ACHN (cell line): Measurements from ENCODE around the gene FABP2.
"Not testable (repeated sequence)": the region's sequence is repeated elsewhere in the genome, so short reads cannot be mapped to it uniquely, and the experiment has no call there.

Experiments used
- DNase-seq: peaks from one replicate; pipeline ENCODE4 v3.0.0-alpha.2; 2015
- in situ Hi-C: cut with HindIII; loops from 2 replicates; pipeline ENCODE4 v1.10.0; 2017; ENCODE audit warnings: low sequenced_read_pairs, low pct_ligation_motif_present, low pct_unique_long_range_greater_than_20kb

The FABP2 gene

DNA sequence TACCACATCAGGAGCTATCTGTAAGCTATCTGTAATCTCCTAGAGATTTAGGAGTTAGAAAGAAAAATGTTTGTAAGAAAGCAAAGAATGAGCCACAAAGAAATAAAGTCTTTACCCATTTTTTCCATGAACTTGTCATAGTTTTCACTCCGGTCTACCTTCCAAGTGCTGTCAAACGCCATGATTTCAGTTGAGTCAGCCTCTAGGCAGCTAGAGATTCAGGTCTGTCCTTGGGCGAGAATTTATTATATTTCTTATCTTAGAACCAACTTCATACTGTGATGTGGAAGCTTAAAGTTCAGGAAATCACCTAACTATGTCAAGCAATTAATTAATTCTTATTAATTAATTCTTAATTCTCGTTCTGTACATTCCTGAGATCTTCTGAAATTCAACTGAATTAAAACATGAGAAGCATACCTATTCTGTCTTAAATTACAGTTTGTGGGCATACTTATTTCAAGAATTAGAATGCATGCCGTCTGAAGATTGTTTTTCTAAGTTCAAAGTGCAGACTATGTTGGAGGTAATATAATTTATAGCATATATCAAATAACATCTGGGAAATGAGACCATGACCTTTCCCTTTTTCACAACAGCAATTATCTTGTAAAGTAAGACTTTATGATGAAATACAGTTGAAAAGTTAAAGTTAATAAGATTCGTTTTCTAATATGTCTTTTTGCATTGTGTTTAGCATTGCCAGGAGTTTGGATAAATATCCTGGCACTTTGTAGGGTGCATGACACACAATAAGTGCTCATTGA is at the start of gene FABP2:
Gene FABP2 (minus strand): TSS at position 218 of the 767 bp plus-strand sequence. CDS start 36 bp downstream, at position 182.
- no peak for DNase-seq
- in situ Hi-C loops, result no loop called here

DNA sequence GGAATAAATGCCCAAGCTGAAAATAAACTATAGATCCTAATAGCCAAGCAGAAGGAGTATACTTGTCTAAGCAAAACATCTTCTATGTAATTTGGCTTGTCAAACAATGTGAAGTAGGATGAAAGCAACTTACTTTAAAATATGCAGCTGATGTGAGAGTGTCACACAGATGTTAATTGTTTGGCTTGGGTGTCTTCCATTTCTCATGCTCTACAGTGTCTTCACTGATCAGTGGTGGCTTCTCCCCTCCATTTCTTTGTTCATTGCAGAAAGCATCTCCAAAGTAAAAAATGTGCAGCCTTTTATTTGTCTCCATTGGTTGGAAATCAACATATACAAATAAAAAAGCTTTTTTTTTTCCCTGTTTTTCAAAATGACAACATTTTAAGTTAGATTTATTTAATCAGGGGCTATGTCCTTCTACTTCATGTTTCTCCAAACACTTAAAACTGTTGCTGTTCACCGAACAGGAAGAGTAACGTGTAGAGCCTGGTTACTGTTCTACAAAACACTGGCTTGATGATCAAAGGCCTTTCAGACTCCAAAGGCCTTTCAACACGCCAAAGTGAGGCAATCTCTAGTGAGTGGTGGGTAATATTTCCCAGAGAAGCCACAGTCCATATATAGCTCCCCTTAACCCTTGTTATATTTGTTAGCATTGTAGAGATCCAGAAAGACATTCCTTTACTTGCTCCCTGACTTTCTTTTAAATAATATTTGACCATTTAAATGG is 49.2 kb upstream of the FABP2 start:
- DNase-seq, in situ Hi-C loops: not testable (repeated sequence)

DNA sequence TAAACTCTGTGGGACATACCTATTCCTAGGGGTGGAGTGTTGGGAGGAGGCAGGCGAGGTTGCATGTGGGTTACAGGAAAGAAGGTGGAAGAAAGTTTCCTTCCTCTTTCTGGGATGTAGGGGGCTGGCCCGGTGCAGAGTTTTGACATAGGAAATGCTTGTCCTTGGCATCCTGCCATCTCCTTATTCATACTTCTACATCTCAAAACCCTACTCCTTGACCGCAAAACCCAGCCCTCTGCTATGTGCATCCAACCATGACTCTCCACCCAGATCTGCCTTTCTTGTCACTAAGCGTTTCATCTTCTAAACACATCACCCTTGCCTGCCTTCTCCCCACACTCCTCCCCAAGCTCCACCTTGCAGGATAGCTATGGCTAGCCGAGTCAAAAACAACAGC is 48.5 kb upstream of the FABP2 start:
- DNase-seq, result peak; percentile 78
- in situ Hi-C loops, result not testable (repeated sequence)

DNA sequence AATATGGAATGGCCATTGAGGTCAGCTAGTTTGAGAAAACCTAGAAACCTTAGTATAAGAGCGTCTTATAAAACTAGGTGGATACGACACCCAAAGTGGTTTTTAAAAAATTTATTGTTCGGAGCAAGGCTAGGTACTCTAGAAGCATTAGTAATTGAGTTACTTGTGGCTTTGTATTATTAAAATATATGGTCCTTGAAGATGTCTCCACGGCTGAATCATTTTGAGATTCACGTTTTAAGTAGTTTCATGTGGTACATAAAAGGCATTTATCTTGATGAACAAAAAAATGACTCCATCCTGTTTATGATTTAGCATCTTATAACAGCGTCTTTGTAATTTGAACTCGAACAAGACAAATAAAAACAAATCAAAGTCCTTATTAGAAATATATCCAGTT is 44.9 kb upstream of the FABP2 start:
- in situ Hi-C loops, DNase-seq: not testable (repeated sequence)

DNA sequence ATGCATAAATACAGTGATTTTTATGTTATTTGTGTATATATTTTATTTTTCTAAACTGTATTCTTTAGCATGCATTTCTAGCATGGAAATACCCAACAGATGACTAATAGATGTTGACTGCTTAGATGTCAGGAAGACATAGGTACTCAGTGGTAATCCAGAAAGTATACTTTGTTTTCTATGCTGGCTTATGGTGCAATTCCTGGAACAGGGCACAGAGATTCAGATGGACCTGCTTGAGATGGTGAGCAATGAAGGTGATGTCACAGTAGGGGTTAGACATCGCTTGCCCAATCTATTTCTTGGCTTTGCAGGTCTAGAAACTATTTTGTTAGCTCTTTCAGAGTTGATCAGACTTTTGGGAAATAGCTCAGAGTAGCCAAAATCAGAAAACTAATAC is 42.3 kb upstream of the FABP2 start:
- in situ Hi-C loops, DNase-seq: not testable (repeated sequence)

DNA sequence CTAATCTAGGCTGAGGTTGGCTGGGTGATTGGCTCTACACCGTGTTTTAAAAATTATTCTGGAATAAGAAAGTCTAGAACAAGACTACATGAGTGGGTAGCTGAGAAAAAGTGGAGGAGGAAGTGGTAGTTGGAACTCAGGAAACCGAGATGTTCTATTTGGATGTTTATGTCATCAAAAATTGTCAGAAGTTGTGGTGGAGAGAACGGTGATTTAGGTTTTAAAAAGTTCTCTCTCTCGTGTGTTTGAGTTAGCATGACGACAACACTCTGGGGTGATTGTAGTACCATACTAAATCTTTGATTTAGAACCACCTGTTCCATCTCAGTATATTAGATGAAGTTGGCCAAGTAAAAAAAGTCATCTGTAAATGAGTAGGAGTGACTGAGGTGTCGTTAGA is 41.4 kb upstream of the FABP2 start:
- in situ Hi-C loops, result not testable (repeated sequence)

DNA sequence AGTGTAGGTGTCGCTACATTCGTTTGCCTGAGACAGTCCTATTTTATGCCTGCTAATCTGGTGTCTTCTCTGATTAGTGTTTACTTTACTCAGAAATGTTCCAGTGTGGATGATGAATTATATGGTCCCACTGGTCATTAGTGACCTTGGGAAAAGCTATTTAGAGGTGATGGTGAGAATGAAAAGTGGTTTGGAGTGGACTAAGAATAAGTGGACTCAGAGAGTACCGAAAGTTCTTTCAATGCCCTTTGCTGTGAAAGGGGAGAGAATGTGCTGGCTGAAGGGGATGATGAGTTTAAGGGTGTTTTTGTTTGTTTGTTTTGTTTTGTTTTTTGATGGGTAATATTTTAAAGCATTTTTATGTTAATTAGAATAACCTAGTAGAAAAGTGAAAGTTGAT is 40.5 kb upstream of the FABP2 start:
- in situ Hi-C loops, DNase-seq: not testable (repeated sequence)

More for the DNA sequence above, 41.4 kb upstream of the FABP2 start:
- DNase-seq, result not testable (repeated sequence)

DNA sequence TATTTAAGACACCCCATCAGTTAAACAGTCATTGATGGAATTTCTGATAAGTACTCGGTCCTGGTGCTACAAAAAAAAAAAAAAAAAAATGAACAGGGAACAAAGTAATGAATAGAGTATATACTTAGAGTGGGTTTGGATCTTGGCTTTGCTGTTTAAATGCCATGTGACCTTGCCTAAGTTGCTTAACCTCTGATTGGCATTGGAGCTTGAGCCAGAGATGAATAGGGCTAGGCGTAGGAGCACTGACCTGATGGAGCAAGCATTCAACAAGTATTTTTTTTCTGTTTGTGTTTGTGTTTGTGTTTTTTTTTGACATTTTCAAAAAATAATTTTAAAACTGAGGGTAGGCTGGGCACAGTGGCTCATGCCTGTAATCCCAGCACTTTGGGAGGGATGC is 37.9 kb upstream of the FABP2 start:
- DNase-seq, in situ Hi-C loops: not testable (repeated sequence)

DNA sequence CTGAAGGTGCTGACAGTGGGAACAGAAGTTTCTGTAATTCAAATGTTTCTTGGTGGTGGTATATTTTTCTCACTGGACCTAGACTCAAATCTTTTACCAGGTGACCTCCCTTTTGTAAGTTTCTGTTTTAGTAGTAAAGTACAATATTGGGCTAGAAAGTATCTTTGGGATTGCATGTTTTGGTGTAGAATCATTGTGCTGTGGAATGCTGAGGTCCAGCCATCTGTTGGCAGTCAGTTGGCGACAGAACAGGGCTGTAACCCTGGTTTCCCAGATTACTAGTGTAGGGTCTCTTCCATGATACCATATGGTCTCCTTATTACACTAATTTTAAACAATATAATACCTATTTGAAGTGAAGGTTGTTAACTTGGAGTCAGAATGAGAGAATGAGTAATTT is 34.9 kb upstream of the FABP2 start:
- DNase-seq, in situ Hi-C loops: not testable (repeated sequence)

DNA sequence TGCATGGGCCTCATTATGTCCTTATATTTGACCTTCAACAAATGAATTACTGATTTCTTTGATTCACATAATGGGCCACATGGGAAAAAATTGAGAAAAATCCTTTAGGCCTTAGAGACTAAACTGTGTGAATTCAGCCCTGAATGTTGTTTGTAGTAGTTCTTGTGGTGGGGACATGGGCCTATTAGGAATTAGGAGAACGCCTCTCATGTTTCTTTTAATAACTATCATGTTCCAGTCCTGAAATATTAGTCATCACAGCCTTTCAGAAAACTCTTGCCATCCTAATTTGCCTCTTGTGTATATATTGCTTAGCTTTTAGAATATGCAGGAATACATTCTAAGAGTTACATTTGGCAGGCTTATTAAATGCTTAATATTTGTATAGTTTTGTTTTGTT is 34.1 kb upstream of the FABP2 start:
- DNase-seq, in situ Hi-C loops: not testable (repeated sequence)

DNA sequence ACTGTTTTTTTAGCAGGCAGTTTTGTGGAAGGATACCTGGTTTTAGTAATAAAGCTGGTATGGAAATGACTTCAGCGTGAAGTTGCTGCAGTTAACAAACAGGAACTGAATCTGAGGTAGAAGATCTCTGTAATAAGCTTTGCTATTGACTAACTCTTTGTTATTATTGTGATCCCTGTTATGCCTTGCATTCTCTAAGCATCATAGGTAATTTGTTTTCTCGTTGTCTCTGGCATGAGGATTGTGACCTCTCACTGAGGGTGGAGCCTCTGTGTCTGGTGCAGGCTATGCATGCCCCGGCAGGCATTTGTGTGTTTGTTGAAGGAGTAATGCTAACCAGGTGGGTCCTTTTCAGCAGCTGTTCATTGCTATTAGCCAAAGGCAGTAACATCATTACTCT is 31.4 kb upstream of the FABP2 start:
- in situ Hi-C loops, DNase-seq: not testable (repeated sequence)

DNA sequence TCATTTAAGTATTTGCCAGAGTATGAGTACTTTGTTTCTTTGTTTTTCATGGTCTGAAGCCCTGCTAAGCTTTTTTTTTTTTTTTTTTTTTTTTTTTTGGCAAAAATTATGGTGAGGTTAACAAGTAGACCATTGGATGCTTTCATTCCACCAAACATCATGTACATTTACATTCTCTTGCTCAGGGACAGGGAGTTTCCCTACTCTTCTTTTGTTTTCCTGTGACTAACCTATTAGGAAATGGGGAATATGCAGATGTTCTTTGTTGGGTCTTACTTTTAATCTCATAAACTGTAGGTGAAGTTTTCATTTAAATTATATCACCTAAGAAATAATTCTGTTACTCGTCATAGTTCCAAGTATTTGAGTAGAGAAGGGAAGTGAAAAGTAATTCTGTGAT is 26.2 kb upstream of the FABP2 start:
- DNase-seq, in situ Hi-C loops: not testable (repeated sequence)

DNA sequence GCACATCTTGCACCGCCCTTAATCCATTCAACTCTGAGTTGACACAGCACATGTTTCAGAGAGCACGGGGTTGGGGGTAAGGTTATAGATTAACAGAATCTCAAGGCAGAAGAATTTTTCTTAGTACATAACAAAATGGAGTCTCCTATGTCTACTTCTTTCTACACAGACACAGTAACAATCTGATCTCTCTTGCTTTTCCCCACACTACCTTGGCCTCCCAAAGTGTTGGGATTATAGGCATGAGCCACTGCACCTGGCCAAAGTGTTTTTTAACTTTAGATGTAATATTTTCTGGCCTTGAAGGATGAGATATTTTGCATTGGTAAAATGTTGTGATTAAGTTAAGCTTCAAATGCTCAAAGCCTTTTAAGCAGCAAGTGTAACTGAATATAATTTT is 21.4 kb upstream of the FABP2 start:
- in situ Hi-C loops, DNase-seq: not testable (repeated sequence)

DNA sequence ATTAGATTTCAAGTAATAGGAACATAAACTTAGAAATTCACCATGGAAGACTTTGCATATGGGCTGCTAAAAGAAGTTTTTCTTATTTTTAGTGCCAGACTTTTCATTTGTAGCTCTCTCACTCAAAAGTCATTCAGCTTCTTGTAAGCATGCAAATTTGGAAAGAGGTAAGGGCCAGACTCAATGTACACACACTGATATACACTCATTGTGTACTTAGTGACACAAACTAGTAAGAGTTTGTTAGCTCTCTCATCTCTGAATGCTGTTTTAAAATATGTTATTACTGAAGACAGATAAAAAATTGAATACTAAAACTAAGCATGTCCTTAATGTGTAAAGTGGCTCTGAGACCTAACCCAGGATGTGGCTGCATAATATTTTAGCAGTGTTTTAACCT is 18.0 kb upstream of the FABP2 start:
- DNase-seq, in situ Hi-C loops: not testable (repeated sequence)

DNA sequence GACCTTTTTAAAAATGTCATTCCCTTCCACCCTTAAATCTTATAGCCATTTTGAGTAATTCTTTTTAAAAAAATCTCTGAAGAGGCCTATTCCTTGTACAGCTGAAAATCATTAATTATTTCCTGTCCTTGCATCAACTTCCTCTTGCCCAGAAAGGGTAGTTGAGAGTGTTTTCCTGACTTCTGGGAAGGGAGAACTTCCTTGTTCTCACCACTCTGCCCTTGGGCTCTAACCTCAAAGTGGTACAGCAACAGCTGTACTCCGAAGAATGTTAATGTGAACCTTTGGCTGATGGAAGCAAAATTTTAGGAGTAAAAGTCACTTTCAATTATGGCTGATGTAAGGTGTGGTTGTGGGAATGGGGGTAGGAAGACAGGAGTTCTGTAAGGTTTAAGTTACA is 15.1 kb upstream of the FABP2 start:
- no peak for DNase-seq
- in situ Hi-C loops, result no loop called here

DNA sequence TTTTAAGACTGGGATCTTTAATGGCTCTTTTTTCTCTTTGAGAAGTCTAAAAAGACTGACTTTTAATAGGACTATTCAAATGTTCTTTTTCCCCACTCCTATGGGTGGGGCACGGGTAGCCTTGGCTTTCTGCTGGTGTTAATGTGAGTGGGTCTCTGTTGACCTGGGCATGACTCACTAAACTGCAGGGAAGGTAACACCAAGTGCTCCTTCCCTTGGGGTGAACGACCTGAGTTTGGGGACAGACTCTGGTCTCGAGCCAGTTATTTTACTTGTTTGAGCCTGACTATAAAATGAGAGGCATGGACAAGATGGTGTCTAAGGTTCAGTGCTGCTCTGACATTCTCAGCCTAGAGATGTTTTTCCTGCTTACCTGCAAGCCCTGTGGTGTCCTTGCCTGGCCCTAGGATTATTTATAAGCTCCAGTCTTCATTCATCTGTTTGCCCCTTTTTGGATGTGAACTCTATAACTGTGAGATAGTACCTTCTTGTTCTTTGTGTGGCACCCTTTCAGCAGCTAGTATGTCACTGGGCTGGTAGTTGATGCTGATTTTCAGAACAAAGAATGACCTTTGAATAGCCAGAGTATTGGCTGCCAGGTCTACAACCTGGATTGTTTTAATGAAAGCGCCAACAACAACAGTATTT is 14.5 kb upstream of the FABP2 start:
- not testable (repeated sequence) for DNase-seq

DNA sequence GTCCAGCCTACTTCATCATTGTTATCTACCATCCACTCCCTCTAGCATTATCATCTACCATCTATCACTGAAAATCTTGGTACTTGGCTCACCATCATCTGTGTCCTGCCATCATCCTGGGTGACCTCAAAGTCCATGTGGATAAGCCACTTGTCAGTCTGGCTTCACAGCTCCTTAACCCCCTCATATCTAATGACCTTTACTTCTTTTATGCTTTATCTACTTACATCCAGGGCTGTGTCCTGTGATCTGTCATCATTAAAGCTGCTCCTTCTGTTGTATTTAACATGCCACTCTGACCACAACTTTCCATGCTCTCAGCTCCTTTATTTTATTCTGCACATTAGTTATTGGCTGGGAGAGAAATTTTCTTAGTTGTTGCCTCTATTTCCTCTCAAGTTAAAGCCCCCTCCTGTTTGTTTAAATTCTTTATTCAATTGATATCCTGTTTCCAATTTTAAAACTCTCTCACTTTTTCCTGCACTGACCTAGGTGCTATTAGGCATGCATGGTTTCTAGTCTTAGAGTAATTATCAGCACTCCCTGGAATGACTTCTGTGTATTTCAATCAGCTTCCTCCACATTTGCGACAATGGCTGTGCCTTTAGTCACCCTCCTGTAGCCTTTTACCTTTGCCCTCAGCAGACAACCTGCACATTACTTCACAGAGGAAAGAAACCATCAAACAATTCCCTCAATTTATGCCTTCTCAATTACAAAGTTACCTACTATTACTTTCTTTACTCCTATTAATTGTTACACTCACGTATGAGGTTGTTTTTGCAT is 8.1 kb upstream of the FABP2 start:
- no peak for DNase-seq
- in situ Hi-C loops, result no loop called here

More for the DNA sequence above, 14.5 kb upstream of the FABP2 start:
- in situ Hi-C loops, result not testable (repeated sequence)

DNA sequence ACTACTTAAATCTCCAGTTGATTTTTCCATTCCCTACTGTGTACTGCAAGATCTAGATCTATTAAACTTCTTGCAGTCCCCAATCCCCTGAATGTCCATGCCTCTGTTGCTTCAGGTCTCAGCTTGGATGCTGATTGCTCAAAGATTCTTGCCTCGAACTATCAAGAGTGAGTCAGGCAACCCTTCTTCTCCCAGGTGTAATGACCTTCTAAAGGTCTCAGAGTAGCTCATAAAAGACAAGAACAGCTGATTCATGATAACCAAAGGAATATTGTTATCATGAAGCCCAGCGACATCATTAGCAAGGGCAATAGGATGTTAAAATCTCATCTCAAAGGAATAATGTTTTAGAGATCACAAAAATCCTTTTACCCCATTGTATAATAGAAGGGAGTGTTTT is 6.8 kb upstream of the FABP2 start:
- no peak for DNase-seq
- in situ Hi-C loops, result no loop called here
